NAMALWA (cell line): ENCODE measurements around the gene PCBP2.
"Not testable (repeated sequence)": the region's sequence is repeated elsewhere in the genome, so short reads cannot be mapped to it uniquely, and the experiment has no call there.

Experiments used
- DNase-seq: peaks from one replicate; pipeline ENCODE4 v3.0.0-alpha.2; 2015; ENCODE audit warnings: low spot score

Gene PCBP2

DNA sequence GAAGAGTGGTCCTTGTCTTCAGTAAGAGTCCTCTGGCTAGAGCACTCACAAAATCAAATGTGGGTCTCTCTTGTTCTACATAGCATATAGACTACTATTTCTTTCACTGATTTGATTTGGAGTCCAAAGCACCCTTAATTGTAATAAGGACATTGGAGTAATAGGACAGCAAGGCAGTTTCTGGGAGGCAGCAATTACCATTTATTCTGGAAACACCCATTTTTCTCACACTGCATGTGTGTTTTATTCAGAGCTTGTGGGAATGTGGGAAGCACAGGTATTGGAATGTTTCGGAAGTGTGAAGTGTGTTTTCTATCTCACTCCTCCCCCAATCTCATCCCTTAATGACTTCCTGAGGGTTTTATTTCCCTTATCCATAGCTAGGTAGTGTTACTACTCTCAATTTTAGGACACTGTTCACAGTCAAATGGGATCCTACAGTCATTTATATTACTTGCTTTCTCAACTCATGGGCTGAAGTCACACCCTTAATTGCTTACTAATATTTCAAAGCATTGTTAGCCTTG, 20.2 kb downstream of the PCBP2 start:
- no peak for DNase-seq

DNA sequence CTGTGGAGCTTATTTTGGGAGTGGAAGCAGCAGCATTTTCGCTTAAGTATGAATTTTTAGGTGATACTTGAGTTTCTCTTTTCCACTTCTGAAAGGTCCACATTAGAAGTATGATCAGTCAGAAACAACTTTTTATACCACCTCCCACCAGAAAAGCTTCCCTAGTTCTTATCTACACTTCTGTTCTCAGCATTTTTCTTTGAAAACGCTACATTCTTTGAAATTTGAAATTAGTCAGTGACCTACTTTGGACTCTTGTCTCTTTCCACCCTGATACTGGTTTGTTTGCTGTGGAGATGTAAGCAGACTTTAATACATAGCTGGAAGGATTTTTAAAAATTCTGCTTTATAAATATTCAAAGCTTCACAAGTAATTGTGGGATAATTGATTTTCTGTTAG, 22.2 kb downstream of the PCBP2 start:
- DNase-seq, result no peak

DNA sequence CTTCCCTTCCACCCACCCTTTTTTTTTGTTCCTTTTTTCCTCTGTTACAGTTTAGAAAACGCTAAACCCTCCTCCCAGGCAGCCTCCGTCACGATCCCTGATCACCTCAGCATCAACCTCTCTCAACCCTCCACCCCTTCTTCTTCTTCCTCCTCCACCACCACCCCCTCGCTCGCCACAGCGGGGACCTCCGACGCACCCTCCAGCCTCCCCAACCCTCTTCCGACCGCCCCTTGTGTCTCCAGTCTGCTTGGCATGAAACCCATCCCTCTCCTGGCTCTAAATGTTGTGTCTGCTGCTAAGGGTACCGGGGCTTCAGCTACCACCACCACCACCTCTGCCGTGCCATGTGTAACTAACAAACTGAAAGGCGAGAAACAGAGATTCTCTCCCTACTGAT, 22.9 kb downstream of the PCBP2 start:
- no peak for DNase-seq

DNA sequence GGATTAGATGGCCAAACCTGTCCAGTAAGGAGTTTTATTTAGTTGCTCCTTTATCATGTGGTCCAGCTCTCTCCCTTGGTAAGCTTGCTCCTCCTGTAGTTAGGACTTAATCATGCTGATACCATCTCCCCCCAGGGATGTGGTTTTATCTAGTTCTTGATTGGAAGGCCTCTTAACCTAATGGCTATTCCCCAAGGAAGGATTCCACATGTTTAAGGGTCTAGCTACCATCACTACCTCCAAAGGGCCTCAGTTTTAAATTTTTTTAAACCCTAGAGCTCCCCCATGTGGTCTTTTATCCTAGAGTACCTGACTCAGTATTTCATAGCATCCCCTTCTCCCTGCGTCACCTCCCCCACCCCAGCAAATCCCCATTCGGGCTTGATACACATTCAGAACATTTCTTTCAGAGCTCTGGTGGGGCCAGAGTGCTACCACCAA, 24.9 kb downstream of the PCBP2 start:
- peak; percentile 68 for DNase-seq

DNA sequence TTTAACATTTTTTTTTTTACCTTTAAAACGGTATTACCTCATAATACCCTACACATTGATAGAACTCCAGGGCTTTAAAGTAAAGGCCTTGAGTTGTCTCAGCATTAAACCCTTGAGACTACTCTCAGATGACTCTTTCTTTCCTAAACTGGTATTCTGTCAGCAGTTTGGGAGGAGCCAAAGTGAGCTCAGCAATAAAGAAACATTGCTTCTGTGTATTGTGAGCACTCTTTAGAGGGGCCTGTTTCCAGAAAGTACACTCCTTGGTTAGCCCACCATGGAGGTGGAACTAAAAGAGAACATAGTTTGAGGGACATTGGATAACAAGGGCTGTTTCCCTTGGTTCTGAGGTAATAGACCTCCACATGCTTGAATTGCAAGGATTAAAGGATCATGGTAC, 27.0 kb downstream of the PCBP2 start:
- no peak for DNase-seq

DNA sequence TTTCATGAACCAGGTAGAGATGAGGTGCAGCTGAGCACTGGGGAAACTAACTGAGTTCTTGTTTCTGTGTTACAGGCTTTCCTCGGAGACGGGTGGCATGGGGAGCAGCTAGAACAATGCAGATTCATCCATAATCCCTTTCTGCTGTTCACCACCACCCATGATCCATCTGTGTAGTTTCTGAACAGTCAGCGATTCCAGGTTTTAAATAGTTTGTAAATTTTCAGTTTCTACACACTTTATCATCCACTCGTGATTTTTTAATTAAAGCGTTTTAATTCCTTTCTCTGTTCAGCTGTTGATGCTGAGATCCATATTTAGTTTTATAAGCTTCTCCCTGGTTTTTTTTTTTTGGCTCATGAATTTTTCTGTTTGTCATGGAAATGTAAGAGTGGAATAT, 27.4 kb downstream of the PCBP2 start:
- DNase-seq, result no peak

DNA sequence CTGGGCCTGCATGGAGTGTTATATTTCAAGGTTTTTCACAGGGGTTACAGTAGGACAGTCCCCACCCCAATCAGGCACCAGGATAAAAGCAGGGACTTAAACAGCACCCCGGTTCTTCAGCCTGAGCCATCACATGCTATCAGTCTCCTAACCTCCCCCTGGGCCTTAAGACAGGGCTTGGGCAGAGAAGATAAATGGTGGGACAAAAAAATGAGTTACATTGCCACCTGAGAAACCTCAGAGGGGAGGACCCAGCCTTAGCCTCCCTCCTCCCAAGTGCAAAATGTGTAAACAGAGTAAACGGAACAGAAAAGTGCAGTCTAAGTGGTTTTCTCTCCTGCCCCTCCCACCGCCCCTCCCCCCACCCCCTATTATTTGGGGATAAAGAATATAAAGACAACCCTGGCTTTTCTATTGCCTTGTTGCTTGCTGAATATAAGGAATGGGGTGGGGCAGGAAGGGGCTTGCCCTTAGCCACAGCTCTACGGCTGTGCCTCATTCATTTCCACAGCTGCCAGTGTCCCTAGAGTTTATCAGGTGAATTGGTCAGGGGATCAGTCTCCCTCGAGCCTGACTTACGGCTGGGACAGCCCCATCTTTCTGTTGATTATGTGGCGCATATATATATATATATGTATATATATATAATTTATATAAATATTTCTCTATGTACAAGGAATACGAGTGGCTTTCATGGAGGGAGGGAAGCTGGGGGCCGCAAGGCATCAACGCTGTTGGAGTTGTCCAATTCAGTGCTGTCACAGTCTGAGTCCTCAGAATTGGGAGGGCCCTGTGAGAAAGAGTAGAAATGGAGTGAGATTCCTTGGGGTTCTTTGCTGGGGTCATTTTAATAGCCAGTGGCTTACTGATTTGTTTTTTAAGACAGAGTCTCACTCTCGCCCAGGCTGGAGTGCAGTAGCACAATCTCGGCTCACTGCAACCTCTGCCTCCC, 28.9 kb downstream of the PCBP2 start:
- DNase-seq, result no peak

DNA sequence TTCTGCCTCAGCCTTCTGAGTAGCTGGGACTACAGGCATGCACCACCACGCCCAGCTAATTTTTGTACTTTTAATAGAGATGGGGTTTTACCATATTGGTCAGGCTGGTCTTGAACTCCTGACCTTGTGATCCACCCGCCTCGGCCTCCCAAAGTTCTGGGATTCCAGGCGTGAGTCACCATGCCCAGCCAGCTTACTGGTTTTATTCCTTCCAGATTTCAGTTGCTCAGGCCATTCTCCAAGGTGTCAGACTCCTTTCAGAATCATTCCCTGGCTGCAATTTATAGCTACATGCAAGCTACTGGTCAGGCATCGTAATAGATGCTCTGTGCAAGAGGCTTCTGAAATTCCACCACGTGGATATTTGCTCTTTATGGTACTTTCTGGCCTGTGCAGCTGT, 29.6 kb downstream of the PCBP2 start:
- not testable (repeated sequence) for DNase-seq

DNA sequence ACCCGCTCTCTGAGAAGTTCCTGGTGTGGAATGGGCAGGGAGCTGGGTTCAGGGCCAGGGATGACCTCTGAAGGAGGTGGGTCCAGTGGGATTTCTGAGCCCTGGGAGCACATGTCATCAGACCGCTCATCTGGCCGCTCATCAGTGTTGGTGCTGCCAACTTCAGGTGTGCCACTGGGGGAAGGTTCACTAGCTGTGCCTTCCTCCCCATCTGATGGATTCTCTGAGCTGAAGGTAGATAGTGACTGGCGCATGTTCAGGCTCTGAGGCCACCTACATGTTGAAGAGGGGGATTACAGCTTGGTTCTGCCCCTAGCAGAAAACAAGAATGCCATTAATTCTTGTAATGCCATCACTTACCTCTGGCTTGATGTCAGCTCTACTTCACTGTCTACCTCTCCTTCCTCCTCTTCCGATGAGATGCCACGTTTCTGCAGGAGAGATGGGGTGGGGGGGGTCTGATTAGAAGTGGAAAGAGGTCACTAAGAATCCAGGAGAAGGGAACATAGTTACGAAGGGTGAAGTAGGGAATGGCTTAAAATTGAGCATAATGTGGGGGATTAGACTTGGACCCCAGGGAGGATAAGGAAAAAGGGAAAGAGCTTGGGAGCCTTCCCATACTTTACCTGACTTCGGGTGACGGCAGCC, 30.2 kb downstream of the PCBP2 start:
- DNase-seq, result peak; percentile 81

DNA sequence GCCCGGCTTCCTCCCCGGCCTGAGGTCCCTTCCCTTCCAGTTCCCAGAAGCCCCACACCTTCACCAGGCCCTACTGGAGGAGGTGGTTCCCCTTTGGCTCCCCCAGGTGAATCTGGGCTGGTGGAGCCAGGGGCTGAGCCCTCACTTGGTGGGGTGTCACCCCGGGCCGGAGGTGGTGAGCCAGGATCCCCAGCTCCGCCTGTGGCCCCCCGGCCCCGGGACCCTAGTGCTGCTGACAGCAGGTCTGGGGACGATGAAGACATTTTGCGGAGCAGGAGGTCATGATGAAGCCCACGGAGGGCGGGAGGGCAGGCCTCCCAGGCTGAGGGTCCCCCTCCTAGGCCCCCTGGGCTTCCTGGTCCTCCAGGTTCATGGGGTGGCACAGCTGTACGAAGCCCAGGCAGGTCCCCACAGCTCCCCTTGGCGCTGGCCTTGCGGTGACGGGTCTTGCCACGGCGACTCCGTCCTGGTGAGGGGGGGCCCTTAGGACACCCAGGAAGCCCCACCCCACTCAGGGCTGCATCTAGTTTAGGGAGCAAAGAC, 30.8 kb downstream of the PCBP2 start:
- no peak for DNase-seq

DNA sequence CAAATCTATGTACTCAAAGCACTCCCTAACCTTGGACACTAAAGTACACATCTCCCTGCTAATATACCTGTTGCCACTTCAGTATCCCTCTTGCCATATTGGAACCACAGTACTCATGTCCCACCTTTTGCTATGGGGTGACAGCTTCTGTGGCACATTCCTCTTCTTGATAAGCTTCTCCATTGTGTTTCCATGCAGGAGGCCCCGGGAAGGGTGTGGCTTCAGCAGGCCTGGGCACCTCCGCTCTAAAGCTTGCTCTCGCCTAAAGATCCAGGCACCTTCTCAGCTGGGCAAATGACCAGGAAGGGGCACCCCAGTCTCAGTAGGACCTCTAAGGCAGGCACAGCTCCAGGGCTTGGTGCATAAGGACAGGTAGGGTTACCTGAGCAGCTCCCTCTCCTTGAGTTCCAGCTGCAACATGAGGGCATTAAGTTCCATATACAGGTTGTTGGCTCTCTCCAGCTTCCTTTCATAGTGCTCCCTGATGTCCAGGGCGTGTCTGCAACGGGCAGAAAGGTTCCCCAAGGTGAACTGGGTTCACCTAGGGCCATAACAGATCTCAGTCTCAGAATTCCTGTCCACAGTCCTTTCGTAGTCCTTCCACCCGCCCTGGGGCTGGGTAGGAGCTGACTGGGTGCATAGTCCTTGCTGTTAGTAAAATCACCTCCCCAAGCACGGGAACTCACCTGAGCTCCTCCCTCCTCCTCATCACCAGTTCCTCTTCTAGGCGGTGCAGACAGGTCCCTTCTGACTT, 31.5 kb downstream of the PCBP2 start:
- no peak for DNase-seq

DNA sequence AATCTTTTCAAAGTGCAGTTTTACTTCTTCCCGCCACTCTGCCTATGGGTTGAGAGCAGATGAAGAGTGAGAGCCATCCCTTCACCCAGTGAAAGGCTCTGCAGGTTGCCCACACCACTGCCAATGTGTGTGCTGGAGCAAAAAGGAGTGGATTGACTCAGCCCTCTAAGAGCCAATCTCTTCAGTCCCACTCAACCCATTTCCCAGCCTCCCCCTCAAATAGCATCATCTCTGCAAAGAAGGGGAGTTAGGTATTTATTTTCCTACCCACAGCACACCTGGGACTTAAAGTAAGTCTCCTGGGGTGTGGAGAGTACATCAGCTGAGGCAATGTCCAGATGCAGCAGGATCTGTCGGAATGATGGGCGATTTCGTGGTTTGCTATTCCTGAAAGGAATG, 32.1 kb downstream of the PCBP2 start:
- no peak for DNase-seq

DNA sequence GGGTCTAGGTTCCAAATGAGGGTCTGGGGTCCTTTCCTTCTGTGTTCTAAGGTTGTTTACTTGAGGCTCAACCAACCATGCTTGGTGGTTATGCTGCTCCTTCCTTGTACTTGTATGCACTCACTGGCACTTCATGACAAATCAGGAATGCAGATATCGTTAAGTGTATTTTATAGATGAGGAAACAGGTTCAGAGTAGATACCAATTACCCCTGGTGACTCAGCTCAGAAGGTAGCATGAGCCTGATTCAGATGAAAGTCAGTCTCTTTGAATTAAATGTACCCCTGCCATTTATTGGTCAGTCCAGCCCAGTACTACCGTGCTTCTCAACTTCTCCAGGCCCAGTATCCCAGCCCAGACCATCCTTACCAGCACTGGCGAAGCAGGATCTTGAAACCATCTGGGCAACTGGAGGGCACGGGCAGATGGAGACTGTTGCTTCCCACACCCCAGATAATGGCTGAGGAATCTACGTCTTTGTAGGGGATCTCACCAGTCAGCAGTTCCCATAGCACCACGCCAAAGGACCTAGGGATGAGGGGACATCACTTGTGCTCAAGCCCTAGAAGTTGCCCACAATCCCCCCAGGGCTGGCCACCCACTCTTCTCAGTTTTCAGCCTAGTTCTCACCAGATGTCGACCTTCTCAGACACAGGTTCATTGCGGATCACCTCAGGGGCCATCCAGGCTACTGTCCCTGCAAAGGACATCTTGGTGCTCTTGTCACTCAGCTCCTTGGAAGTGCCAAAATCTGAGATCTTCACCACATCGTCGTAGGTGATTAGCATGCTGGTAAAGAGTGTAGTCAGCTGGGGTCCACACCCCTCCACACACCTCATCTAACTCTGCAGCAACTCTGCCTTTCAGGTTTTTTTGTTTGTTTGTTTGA, 33.0 kb downstream of the PCBP2 start:
- DNase-seq, result no peak

DNA sequence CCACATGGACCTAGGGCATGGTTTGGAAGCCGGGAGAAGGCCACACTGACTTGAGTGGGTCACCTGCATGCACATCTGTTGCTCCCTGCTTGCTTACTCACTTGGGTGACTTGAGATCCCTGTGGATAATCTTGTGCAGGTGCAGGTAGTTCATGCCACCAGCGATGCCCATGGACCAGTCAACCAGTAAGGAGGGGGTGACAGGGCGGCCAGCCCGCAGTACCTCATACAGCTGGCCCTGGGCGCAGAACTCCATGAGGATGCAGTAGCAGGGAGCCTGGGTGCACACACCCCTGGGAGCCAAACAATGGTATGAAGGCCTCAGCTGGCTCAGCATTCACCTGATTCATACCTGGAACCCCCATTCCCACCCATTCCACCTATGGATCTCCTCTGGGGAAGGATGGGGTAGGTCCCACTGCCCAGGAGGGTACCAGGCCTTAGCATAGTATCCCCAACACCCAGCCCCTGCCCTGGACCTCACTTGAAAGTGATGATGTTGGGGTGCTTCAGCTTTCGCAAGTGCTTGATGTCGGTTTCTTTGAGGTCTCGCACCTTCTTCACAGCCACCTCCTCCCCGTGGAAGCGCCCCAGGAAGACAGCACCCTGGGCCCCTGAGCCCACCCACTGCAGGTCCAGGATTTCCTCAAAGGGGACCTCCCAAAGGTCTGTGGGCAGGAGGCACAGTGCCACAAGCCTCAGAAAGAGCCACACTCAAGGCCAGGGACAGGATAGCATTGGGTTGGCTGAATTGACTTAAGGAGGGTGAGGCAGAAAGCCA, 34.2 kb downstream of the PCBP2 start:
- no peak for DNase-seq

DNA sequence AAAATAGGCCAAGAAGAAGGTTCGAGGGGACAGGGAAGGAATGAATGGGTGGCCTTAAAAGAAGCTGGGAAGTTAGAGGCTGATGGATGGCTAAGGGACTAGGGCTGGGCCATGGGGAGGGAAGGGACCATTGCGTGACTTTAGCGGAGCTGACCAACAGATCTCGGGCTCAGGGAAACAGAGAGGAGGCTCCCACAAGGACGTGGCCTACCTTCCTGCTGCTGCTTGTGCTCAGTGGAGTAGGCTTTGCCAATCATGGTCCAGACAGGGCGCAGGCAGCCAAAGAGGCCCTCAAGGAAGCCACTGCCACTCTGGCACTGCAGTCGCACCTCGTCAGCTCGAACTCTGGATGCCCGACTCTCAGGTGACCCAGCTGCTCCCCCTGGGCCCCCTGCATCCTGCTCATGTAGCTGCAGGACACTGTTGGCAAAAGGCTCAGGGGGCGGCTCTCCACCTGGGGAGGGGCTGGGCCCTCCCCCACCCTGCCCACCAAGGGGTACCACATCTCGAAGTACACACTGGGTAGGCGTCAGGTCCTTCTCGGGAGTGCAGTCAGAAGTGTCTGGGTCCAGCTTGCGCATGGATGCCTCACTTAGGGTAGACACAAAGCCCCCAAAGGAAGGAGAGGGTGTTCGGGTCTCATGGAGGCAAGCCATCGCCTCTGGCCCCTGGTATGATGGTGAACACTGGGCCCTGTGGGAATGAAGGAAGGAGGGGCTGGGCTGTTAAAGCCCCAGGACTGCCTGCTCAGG, 35.0 kb downstream of the PCBP2 start:
- DNase-seq, result no peak

DNA sequence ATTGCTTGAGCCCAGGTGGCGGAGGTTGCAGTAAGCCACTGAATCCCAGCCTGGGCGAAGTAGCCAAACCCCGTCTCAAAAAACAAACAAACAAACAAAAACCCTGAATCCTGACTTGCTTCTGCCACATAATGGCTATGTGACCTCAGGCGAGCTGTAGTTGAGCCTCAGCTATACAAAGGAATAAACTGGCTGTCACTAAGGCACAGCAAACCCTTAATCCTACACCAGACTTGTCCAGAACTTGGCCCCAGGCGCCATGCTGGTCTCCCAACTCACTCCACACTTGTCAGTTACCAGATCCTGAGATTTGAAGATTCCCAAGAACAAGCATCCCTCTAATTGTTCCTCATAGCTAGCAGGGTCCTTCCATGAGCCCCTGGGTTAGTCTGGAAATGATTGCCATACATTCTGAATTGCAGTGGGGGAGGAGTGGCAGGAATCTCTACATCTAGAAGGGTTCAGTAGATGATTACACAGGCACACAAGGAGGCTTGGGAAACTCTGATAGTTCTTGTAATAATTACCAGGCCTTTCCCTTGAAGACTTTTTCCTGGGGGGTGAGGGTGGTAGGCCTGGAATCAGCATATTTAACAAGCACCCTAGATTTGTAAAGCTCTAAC, 37.5 kb downstream of the PCBP2 start:
- no peak for DNase-seq

DNA sequence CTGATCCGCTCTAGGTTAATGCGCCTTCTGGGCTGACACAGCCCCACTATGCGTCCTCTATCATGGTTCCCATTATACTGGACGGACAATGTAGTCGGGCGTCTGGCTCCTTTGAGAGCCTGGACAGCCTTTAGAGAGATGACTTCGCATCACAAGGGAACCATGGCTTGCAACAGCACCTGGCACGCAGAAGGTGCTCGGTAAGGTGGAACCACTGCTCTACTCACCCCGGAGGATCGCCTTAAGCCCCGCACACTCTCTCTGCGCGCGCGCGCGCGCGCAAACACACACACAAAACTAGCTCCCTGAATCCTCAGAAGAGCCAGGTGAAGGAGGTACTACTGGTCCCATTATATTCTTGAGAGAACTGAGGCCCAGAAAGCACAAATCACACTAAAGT, 40.3 kb downstream of the PCBP2 start:
- DNase-seq, result peak; percentile 34

DNA sequence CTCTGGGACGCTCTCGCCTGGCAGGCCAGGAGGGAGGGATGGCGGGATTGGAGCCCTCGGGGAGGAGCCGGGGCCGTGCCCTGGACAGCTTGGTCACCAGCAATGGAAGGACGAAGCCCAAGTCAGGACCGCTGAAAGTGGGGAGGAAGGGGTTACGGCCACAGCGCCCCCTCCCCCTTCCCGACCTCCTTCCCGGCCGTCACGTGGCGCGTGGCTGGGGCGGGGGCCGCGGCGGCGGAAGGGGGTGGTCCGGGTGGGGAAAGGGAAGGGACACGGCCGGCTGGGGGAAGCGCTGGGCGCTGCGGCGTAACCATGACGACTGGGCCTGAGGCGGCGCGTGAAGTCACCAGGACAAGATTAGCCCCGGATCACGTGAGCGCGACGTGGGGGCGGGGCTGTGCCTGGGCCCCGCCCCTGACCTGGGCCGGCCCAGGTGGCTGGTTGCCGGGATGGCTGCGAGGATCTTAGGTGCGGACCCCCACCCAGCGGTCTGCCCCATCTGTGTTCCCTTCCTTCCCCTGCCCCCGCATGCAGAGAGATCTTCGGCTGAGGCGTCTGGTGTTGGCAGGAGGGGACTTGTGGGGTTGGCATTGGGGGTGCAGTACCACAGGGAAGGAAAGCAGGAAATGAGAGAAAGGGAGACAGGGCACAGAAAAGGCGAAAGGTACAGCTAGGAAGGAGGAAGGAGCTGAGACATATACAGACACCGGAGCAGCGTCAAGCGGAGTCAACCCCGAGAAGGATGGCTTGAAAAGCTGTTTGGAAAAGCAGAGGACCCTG, 41.1 kb downstream of the PCBP2 start:
- peak; percentile 90 for DNase-seq
